ENCODE measurements around the gene NAV2.
A peak's percentile ranks its signal among the peaks of the same experiment; 100 is the strongest.
"Not testable (repeated sequence)": the region's sequence is repeated elsewhere in the genome, so short reads cannot be mapped to it uniquely, and the experiment has no call there.

Gene NAV2

DNA sequence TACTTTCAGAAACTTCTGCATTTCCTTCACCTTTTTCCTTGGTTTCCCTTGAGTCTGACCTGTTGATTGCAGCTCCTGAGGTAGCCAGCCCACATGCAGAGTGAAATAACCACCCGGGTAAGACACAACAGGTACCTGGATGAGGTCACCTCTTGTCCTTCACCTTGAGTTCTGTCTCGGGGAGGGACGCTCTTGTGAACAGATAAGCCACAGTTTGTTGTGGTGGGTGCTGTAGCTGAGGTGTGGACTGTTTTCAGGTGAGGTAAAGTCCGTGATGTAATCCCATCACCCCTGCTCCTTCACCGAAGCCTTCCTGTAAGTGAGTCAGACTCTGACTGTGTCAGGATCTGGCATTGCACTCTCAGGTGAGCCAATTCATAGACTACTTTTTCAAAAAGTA is 183.1 kb downstream of the NAV2 start:
- DNase-seq (ENCODE audit: low read depth): no peak

DNA sequence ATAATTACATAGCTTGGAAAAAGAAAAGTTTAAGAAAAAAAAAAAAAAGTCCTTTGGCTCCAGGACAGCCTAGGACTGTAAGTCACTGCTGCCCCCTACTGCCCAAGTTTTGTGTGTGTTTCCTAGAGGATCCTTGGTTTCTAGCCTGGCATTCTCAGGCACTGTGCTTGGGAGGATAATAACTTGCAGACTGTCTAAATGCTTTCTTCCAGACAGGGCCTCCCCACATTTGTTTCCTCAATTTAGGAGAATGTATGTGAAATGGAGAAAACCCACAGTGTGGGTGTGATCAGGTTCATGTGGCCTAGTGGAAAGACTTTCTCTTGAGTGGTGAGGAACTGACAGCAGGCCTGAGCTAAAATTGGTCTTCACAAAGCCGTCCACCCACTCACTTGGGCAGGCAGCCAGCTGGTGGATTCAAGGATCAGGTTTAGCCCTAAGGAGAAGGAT is 191.0 kb downstream of the NAV2 start:
- peak; percentile 19 for DNase-seq (ENCODE audit: low read depth)

DNA sequence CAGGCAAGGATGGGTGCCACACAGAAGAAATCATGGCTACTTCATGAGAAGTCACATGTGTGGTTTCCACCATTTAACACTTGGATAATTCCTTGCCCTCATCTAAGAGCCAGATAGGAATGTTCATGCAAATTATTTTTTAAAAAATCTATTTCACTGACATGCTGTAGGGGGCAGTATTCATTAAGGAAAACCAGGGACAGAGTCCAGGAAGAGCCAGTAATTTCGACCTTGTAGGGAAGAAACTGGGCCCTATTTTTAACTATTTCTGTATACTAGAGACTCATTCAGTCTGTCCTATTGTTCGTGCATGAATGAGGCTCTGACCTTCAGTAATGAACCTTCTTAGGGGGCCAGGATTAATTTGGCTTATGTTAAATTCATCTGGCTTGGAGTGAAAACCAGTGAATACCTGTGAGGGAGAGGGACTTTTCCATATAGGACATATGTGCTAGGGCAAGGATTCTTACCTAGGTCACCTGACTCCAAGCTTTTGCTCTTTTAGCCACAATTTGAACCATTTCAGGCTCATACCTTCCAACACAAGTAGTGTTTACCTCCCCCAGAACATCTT is 192.7 kb downstream of the NAV2 start:
- no peak for DNase-seq (ENCODE audit: low read depth)

GRCh38 chr11:19906126-19906525 is 193.5 kb downstream of the NAV2 start:
- no peak for DNase-seq (ENCODE audit: low read depth)

GRCh38 chr11:19907008-19907579 is 194.5 kb downstream of the NAV2 start:
- no peak for DNase-seq (ENCODE audit: low read depth)

DNA sequence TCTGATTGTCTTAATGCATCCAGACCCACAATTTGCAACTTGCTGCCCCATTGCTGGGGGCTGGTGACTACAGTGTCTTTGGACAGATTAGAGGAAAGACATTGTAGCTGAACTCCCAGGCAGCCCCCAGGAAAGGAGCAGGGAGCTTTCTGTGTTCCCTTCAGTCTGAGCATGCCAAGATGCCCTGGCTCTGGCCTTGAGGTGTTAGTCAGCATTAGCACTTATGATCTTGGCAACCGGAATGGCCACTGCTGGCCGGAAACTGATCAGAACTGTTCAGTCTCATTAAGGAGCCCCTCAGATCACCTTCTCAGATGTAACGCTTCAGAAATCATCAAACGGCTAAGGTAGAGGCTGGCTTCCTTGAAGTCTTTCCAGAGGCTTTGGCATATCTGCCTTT is 195.2 kb downstream of the NAV2 start:
- DNase-seq (ENCODE audit: low read depth): no peak

DNA sequence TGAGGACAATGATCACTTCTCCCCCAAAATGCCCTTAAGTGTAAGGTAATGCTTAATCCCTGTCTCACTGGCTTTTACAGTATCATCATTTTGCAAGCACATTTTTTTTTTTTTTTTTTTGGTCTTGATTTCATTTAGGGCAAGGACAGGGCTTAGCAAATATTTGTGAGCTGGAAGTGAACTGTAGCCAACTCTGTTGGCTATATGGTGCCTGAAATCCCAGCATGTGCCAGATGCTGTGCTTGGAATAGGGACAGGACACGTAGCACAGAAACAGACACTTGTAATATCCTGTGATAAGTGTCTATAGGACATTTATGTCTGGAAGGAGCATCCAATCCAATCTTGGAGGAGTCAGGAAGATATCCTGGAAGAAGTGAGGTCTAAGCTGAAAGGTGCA is 198.3 kb downstream of the NAV2 start:
- DNase-seq (ENCODE audit: low read depth): no peak

DNA sequence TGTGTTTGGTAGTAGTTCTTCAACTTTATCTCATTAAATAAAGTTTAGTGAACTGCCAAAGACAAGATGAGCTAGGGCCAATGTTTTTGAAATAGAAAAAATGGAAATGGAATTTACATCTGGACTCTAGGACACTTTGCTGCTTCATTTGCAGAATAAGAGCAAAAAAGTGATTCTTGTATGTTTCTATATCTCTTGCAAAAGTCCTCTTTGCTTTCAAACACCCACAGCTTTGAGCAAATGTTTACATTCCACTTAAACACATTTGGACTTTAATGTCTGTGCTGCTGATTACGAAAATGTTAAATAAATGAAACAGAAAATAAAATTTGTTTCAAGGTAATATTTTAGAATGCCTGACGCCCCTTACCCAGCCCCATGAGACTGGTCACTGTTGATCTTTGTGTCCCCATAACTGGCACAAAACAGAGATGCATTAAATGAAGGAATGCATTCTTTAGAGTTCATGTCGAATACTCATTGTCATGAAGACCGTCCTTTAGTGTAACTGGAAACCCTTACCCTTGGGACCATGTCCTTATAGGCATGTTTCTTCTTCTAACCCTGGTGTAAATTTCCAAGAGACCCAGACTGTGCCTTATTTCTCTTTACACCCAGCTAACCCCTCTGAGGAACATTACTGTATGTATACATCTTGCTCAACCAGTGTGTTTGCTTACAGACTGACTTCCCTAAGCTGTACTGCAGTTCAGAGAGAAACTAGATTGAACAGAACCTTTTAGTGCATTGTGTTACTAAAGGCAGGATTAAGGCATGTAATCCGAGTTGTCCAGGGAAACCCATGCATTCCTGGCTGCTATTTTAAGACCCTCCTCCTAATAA is 199.7 kb downstream of the NAV2 start:
- DNase-seq (ENCODE audit: low read depth): no peak

DNA sequence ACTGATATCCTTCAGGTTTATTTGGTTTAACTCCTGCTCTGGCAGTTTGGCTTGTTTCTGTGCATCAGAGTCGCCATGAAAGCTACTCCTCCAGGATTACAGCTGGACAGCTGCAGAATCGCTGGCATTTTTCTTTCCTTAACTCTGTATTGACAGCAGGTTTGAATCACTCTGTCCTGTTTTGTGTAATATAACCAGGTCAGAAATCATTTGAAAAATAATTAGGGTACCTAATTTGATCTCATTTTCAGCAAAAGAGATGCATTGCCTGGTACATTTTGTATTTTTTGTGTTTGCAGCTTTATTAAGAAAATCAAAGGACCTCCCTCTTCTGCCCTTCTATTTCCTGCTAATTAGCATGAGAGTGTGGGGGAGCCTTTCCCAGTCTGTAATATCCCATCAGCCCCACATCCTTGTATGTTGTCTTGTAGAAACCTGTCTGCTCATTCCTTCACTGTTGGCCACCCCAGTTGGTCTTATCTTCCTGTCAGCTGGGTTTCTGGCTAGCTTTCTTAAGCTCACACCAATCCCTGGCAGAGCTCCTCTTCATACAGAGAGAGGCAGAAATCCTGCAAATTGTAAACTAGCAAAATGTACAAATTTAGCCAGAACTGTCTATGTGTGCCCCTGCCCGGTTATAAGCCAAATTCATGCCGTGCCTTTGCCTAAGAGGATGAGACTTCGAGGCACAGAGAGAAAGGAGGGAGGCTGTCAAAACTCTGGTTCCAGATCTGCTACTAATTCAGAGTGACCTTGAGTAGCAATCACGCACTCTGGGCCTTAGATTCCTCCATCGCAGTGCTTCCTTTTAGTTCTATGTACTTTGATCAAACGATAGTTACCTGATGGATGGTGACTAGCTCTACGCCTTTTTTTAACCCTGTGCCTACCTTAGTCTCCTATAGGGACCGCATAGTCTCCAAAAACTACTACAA is 200.6 kb downstream of the NAV2 start:
- DNase-seq (ENCODE audit: low read depth): no peak

- DNase-seq (ENCODE audit: low read depth): no peak
These were observed 201.2 kb downstream of the NAV2 start for GRCh38 chr11:19913893-19914249.

GRCh38 chr11:19915808-19916207 is 203.2 kb downstream of the NAV2 start:
- DNase-seq (ENCODE audit: low read depth): no peak

- DNase-seq (ENCODE audit: low read depth): no peak
These were observed 204.4 kb downstream of the NAV2 start for GRCh38 chr11:19917069-19917468.

- DNase-seq (ENCODE audit: low read depth): no peak
These were observed 205.8 kb downstream of the NAV2 start for GRCh38 chr11:19918302-19919049.

DNA sequence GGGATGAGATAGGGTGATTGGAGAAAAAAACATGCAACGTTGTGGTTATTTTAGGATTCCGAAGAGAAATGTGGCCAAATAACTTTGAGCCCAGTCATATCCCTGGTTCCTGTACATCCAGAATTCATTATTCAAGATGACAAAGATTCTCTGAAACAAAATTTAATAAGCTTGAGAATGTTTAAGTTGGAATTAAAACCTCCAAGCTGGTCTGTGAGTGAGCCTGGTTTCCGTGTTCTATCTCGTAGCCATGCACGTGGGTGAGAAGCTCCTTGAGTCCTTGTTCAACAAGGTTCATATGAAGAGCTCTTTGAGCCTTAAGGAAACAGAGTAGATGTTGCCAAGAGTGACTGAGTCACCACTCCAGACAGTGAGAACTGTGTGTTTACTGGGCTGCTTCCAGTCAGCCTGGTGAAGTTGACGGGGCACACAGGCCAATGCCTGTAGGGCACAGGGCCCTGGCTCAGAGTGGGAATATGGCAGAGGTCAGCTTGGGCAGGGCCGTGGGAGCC is 206.5 kb downstream of the NAV2 start:
- no peak for DNase-seq (ENCODE audit: low read depth)

DNA sequence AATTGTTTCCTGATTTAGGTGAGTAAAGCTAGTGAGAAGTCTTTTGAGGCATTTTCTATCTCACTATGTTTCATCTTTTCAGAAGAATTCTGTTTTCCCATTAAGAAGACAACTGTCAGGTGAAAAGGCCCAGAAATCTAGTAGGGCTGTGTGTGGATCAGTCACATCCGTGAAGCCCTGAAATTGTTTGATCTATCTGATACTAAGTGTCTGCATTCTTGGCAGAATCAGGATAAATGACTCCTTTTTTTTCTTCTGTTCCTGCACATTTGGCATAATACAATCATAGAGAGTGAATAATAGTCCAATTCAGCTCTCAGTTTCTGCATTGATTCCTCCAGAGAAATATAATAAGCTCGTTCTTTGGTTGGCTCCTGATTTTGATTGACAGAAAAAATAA is 208.3 kb downstream of the NAV2 start:
- DNase-seq (ENCODE audit: low read depth): no peak

GRCh38 chr11:19921976-19922688 is 209.5 kb downstream of the NAV2 start:
- DNase-seq (ENCODE audit: low read depth): no peak

- no peak for DNase-seq (ENCODE audit: low read depth)
These were observed 210.0 kb downstream of the NAV2 start for GRCh38 chr11:19922689-19923035.

GRCh38 chr11:19923626-19924025 is 211.0 kb downstream of the NAV2 start:
- no peak for DNase-seq (ENCODE audit: low read depth)

- no peak for DNase-seq (ENCODE audit: low read depth)
These were observed 211.7 kb downstream of the NAV2 start for GRCh38 chr11:19924311-19924710.

DNA sequence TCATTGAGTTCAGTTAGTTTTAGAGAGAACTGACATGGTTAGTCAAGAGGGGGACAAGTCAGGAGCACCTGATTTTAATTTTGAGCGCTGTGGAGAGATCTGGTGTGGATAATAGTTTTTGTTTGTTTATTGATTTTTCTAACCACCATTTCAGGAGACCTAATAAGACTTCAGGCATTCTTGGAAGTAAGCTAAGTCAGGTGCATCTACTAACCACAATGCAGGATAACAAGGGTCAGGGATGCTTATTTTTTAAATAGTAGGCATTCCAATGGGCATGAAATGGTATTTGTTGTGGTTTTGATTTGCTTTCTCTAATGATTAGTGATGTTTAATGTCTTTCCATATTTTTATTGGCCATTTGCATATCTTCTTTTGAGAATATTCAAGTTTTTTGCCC is 212.1 kb downstream of the NAV2 start:
- no peak for DNase-seq (ENCODE audit: low read depth)

DNA sequence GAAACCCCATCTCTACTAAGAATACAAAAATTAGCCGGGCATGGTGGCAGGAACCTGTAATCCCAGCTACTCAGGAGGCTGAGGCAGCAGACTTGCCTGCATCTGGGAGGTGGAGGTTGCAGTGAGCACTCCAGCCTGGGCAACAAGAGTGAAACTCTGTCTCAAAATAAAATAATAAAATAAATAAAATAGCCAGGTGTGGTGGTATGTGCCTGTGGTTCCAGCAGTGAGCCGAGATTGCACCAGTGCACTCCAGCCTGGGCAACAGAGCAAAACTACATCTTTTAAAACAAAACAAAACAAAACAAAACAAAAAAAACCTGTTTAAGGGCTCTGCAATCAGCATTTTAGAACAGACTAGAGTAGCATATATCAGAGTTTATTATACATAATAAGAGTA is 214.8 kb downstream of the NAV2 start:
- DNase-seq (ENCODE audit: low read depth): not testable (repeated sequence)

Data from stimulated activated CD8-positive, alpha-beta memory T cell treated with anti-CD3 and anti-CD28 coated beads, Interleukin-7, amount 100 ng/mL, for 24 hours (primary cell).